HuH-7 (cell line): ENCODE measurements around the gene NOP9.
A peak's percentile ranks its signal among the peaks of the same experiment; 100 is the strongest.
"Not testable (repeated sequence)": the region's sequence is repeated elsewhere in the genome, so short reads cannot be mapped to it uniquely, and the experiment has no call there.

Source experiments
- DNase-seq: peaks from one replicate; pipeline ENCODE4 v3.0.0; 2011; ENCODE audit warnings: low spot score

The NOP9 gene

DNA sequence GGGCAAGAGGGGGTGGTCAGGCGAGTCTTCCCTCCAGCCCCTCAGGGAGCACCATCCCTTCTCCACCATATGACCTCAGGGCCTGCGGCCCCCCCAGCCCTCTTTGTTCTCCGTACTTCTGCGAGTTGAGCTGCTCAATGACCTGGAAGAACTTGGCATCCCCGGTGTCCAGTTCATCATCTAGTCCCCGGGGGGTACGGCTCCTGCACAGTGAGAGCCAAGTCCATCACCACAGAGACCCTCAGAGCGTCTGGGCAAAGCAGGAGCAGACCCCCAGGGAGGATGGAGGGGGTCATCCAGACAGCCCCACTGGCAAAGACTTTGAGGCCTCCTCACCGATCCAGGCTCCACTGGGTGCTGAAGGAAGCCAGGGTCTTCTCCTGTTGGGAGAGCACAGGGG is 26.3 kb downstream of the NOP9 start:
- DNase-seq = no peak

DNA sequence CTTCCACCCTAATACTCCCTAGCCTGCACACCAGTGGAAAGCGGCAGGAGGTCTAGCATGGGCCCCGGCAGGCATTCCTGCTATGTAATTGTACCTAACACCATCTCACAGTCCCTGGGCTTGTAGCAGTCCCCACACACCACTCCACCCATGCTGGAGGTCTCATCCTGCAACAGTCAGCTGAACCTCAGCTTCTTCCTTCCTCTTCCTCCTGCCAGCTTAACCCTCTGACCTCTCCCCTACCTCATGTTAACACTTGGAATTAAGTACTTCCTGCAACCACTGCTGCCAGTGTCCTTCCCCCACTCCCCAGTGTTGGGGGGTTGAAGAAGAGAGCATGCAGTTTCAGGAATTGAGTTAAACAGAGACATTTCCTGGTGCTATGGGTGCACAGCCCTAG is 27.7 kb downstream of the NOP9 start:
- DNase-seq = no peak

- not testable (repeated sequence) for DNase-seq
Observed at GRCh38 chr14:24327914-24328313, 28.3 kb downstream of the NOP9 start.

DNA sequence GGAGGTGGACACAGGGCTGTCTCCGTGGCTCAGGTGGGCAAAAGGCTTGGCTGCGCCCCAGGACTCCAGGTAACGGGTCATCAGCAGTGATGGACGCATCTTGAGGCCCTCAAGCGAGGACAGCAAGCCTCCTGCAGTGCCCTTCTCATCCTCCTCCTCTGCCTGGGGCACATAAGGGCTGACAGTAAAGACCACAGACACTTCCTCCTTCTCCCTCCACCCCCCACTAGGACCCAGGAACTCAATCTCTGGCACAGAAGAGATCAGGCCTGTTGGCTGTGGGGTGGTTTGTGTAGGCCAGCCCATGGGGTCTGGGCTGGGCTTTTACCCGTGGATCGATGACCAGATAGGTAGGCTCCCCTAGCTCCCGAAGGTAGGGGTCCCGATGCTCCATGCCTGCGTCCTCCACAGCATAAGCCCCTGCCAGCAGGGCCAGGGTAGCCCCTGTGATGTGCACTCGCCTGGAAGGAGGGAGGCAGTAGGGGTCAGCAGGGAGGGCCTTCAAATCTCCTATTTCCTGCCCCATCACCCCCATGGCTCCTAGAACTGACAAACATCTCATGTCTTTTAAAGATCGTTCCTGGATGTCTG is 29.5 kb downstream of the NOP9 start:
- no peak for DNase-seq

DNA sequence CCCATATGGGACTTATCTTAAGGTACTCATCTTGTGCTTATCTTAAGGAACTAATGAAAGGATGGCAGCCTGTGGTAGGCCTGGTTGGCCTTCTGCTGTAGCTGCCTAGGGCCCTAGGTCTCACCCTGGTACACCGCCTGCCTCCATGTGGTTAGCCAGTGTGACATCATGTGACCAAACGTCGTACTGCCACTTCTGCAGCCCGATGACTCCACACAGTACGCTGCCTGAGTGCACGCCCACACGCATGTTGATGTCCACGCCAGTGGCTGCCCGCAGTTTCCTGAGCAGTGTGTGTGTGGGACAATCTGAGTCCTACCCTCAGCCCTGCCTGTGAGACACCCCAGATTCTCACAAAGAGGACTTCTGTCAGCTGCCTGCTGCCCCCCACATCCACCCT is 30.1 kb downstream of the NOP9 start:
- no peak for DNase-seq

DNA sequence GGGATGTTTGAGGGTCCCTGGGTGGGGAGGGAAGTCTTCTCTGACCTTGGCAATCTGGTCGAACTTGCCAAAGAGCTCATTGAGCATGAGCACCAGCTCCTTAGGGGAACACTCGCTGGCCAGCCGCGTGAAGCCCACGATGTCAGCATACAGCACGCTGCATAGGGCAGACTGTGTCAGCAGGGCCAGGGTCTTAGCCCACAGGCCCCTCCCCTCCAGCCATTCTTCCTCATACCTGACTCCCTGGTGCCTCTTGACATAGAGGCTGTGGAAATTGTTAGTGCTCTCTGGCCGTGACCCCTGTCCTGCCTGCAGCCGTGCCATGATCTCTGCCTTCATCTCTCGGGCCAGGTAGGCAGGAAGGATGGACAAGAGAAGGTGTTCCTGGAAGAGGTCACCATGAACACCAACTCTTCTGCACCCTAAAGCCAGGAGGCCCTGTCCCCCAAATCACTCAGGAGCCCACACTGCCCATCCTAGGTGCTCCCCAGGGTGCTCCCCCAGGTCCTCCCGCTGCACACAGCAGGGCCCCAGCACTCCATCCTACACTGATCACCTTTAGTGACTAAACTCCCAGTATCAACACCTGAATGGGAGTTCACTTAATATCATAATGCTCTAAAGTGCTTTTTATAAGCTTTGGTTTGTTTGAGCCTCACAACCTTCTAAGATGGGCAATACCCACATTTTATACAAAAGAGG is 31.5 kb downstream of the NOP9 start:
- no peak for DNase-seq

GRCh38 chr14:24331731-24332267 is 32.1 kb downstream of the NOP9 start:
- DNase-seq = no peak

DNA sequence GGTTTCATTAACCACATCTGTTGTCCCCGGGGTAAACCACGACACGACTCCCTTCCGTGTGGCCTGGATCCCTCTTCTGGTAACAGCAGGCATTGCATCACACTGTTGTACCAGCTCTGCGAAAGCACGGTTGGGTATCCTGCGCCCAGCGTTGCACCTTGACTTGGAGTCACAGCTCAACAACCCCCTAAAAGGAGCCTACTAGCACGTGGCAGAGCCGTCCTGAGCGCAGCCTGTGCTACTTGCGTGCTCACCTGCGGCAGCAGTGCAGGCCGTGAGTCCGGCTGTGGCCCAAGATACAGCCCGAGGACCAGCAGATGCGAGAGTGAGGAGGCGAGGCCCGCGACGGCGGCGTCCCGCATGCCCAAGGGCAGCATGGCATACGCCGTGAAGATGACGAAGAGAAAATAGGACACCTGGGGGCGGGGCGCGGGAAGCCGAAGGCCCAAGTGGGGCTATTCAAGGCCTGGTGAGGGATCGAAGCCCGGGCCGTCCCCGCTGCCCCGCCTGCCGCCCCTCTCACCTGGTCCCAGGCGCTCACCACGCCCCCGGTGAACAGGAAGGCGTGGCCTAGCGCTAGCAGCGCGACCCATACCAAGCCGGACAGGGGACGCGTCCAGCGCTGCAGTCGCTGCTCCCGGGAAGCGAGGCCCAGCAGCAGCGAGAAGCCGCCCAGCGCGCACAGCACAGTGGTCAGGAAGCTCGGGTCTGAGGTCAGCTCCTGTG is 32.8 kb downstream of the NOP9 start:
- peak; percentile 98 for DNase-seq

DNA sequence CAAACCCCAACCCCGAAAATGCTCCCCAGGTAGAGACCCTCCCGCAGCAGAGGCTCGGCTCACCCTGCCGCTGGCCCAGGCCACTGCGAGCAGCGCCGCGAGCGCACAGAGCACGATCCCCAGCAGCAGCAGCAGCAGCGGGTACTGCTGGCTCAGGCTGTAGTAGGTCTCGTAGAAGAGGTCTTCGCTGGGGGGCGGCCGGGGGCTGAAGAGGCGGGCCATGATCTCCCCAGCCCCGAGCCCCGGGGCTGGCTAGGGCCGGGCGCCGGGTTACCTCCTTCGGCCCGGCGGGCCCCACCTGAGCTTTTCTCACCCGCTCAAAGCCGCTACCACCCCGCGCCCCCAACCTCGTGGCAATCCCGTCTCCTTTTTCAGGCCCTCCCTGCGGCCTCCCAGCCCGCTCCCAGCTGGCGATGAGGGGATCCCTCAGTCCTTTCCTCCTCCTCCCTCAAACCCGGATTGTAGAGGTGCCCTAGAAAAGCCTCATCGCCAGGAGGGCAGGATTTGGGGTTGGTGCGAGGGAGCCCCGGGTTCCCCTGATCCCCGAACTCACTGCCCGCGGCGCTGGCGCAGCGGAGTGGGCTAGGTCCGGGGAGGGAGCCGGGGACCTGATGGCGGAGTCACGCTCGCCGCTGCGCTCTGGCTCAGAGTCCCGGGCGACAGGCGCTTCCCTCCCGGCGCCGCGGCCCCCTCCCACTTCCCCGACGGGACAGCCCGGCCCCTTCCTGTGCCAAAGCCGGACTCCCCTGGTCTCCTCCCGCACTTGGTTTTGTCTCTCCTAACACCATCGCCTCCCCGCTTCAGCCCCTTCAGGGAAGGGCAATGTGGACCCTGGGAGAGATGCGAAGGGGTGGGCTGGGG is 35.0 kb downstream of the NOP9 start, which contains the start of gene ADCY4:
ADCY4 (minus strand) TSS at position 641 of the 861 bp plus-strand sequence; CDS start at position 222, 419 bp downstream.
- no peak for DNase-seq

- peak; percentile 9 for DNase-seq
Observed at GRCh38 chr14:24335461-24336171, 36.0 kb downstream of the NOP9 start.

DNA sequence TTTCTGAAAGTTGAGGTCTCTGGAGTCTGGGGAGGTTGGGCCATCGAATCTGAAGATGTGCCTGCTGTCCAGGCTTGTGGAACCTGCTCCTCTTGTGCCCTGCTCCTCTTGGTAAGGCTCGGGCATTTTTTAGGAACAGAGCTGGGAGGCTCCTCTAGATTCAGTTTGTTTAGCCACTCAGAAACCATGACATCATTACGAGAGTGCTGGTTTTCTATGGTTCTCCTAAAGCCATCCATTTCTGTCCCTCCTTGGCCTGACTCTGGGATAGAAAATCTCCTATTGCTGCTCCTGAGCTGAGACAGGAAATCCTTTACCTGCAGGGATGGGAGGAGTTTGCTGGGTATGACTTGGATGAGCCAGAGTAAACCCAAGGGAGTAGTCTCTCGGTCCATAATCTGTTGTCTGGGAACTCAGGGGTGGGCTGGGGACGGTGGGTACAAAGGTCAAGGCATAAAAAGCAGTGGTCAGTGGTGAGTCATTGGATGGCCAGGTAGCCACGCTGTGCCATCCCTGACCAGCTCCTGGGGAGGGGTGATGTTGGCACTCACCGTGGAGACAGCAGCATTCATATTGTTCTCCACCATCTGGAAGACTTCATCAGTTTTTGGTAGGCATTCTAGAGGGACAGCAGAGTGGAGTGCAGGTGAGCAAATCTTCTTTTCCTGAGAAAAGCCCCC is 37.6 kb downstream of the NOP9 start:
- no peak for DNase-seq

- no peak for DNase-seq
Observed at GRCh38 chr14:24337824-24338175, 38.1 kb downstream of the NOP9 start.

- DNase-seq = no peak
Observed at GRCh38 chr14:24338843-24339242, 39.2 kb downstream of the NOP9 start.

GRCh38 chr14:24339284-24340151 is 39.9 kb downstream of the NOP9 start, which contains the start of gene RIPK3:
Gene RIPK3, minus strand, starts transcription at chr14:24339991. Its CDS starts 165 bp downstream, at chr14:24339826.
- no peak for DNase-seq

GRCh38 chr14:24340606-24341005 is 41.0 kb downstream of the NOP9 start:
- DNase-seq = no peak

DNA sequence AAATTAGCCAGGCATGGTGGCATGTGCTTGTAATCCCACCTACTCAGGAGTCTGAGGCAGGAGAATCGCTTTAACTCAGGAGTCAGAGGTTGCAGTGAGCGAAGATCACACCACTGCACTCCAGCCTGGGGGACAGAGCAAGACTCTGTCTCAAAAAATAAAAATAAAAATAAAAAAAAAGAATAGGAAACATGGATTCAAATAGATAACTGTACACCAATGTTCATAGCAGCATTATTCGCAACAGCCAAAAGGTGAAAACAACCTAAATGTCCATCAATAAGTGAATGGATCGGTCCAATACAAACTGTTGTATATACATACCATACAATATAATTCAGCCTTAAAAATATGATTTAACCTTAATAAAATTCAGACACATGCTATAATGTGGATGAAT is 43.2 kb downstream of the NOP9 start:
- DNase-seq = no peak

DNA sequence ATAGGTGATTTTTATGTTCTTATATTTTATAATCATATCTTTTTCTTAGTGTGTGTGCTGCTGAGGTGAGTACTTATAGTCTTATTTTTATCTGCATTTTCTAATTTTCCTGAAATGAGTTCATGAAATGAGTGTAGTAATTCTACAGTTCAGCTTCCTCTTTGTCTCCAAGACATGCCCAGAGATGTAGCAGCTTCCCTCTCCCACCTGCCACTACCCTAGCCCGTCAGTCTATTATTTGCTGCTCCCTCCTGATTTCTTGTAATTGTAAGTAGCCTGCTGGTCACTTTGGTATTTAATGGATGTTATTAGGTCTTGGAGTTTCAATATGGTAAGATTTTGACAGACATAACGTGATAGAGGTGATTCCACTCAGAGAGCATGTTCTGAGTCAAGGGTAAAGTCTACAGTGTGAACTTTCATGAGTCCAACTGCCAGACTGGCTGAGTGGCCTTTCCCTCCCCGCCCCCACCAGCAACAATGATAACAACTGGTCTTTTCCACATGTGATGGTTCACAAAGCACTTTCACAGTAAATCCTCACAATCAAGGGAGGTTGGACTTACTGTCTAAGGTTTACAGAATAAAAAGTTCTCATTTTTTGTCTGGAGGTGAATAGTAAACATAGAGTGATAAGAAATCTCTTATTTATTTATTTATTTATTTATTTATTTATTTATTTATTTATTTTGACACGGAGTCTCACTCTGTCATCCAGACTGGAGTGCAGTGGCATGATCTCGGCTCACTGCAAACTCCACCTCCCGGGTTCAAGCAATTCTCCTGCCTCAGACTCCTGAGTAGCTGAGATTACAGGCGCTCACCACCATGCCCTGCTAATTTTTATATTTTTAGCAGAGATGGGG is 44.4 kb downstream of the NOP9 start:
- no peak for DNase-seq

GRCh38 chr14:24347134-24347533 is 47.5 kb downstream of the NOP9 start:
- DNase-seq = no peak

GRCh38 chr14:24348186-24348585 is 48.5 kb downstream of the NOP9 start:
- no peak for DNase-seq
